NCI-H774 (cell line): ENCODE measurements around the gene MYO7B.

Experiments used
- DNase-seq: peaks from one replicate; lab custom pipeline; 2025; lab: John Stamatoyannopoulos, UW

The MYO7B gene

GRCh38 chr2:127535422-127535901 is at the start of gene MYO7B:
Gene MYO7B (plus strand): TSS chr2:127535683. CDS start chr2:127559723, 24,040 bp downstream.
- peak; percentile 12 for DNase-seq

- no peak for DNase-seq
Observed at GRCh38 chr2:127485694-127486071, 49.8 kb upstream of the MYO7B start.

GRCh38 chr2:127486247-127487058 is 49.0 kb upstream of the MYO7B start:
- DNase-seq = no peak

GRCh38 chr2:127490283-127490682 is 45.2 kb upstream of the MYO7B start:
- DNase-seq = no peak

GRCh38 chr2:127498386-127498785 is 37.1 kb upstream of the MYO7B start:
- no peak for DNase-seq

- no peak for DNase-seq
Observed at GRCh38 chr2:127503491-127503890, 32.0 kb upstream of the MYO7B start.

GRCh38 chr2:127504552-127505430 is 30.7 kb upstream of the MYO7B start:
- DNase-seq = no peak

GRCh38 chr2:127506510-127506909 is 29.0 kb upstream of the MYO7B start:
- no peak for DNase-seq

GRCh38 chr2:127508023-127508630 is 27.4 kb upstream of the MYO7B start:
- no peak for DNase-seq

- DNase-seq = no peak
Observed at GRCh38 chr2:127508631-127509034, 26.9 kb upstream of the MYO7B start.

- no peak for DNase-seq
Observed at GRCh38 chr2:127510073-127510472, 25.4 kb upstream of the MYO7B start.

- DNase-seq = no peak
Observed at GRCh38 chr2:127511090-127511695, 24.3 kb upstream of the MYO7B start.

GRCh38 chr2:127511917-127512316 is 23.6 kb upstream of the MYO7B start:
- DNase-seq = no peak

GRCh38 chr2:127512362-127512761 is 23.1 kb upstream of the MYO7B start:
- DNase-seq = no peak

- DNase-seq = no peak
Observed at GRCh38 chr2:127514076-127514475, 21.4 kb upstream of the MYO7B start.

- DNase-seq = no peak
Observed at GRCh38 chr2:127514485-127514884, 21.0 kb upstream of the MYO7B start.

- DNase-seq = no peak
Observed at GRCh38 chr2:127515383-127515915, 20.0 kb upstream of the MYO7B start.

GRCh38 chr2:127516041-127516762 is 19.3 kb upstream of the MYO7B start:
- no peak for DNase-seq

GRCh38 chr2:127517465-127517864 is 18.0 kb upstream of the MYO7B start:
- no peak for DNase-seq

- no peak for DNase-seq
Observed at GRCh38 chr2:127520424-127520823, 15.1 kb upstream of the MYO7B start.
